ENCODE data around the gene FLOT1.
A peak's percentile ranks its signal among the peaks of the same experiment; 100 is the strongest.

The FLOT1 gene

DNA sequence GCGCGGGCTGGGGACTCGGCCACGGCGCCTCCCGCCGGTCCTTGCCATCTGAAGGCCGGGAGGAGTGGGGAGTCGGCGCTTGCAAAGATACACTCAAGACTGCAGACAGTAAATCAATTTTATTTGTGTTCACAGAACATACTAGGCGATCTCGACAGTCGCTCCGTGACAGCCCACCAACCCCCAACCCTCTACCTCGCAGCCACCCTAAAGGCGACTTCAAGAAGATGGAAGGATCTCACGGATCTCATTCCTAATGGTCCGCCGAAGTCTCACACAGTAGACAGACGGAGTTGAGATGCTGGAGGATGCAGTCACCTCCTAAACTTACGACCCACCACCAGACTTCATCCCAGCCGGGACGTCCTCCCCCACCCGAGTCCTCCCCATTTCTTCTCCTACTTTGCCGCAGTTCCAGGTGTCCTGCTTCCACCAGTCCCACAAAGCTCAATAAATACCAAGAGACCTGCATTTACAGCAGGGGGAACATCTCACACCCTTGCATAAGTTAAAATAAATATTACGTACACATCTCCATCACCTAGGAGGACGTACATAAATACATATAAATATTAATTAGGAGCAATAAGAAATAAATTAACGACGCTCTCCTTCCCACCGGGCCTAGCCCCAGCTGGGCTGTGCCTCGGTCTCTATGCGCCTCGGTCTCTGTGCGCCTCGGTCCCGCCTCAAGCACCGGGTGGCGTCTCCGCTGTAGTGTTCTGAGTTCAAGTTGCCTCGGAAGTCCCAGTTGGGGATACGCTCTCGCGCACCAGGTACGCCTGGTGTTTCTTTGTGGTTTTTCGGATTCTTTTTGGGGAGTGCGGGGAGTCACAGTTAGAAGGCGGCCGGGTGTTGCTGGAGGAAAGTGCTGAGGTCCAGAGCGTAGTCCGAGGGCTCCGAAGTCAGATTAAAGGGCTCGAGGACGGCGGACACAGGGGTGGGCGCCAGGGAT is 889 bp upstream of the FLOT1 start (continued):
- TF ChIP-seq, protein P1, sequence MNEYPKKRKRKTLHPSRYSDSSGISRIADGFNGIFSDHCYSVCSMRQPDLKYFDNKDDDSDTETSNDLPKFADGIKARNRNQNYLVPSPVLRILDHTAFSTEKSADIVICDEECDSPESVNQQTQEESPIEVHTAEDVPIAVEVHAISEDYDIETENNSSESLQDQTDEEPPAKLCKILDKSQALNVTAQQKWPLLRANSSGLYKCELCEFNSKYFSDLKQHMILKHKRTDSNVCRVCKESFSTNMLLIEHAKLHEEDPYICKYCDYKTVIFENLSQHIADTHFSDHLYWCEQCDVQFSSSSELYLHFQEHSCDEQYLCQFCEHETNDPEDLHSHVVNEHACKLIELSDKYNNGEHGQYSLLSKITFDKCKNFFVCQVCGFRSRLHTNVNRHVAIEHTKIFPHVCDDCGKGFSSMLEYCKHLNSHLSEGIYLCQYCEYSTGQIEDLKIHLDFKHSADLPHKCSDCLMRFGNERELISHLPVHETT (tag by site-specific recombination; IDR thresholded peaks at IDR 0.05), result 0 out of 2 replicates have a peak, but pooled peaks have one; percentile 9
- TF ChIP-seq GLIS2 (tag by site-specific recombination; IDR thresholded peaks at IDR 0.05) (no peak; the same call in 1 of the 2 replicates), ZNF121 (tag by site-specific recombination; IDR thresholded peaks at IDR 0.05) (no peak), ZNF561 (tag by site-specific recombination; IDR thresholded peaks at IDR 0.05; ENCODE audit: borderline replicate concordance) (no peak), ZEB2 (tag by site-specific recombination; IDR thresholded peaks at IDR 0.05) (no peak; the same call in none of the 2 replicates), ZNF292 (tag by site-specific recombination; IDR thresholded peaks at IDR 0.05; ENCODE audit: borderline replicate concordance, low read depth) (no peak), ZNF792 (tag by site-specific recombination; IDR thresholded peaks at IDR 0.05) (no peak), GLIS1 (tag by site-specific recombination; IDR thresholded peaks at IDR 0.05) (no peak), ZNF626 (tag by site-specific recombination; IDR thresholded peaks at IDR 0.05) (no peak), ZBTB7A (tag by site-specific recombination; IDR thresholded peaks at IDR 0.05; ENCODE audit: low read depth) (no peak), ZFP69B (tag by site-specific recombination; IDR thresholded peaks at IDR 0.05) (no peak), GFI1B (tag by site-specific recombination; IDR thresholded peaks at IDR 0.05) (no peak), ZNF677 (tag by site-specific recombination; IDR thresholded peaks at IDR 0.05) (no peak), ZNF10 (tag by site-specific recombination; IDR thresholded peaks at IDR 0.05) (peak; percentile 70; the same call in 1 of the 2 replicates), MZF1 (tag by site-specific recombination; IDR thresholded peaks at IDR 0.05; ENCODE audit: borderline replicate concordance) (no peak; the same call in 1 of the 2 replicates), ZNF132 (tag by site-specific recombination; IDR thresholded peaks at IDR 0.05; ENCODE audit: borderline replicate concordance) (no peak), ZNF140 (tag by site-specific recombination; IDR thresholded peaks at IDR 0.05) (no peak), ZNF623 (tag by site-specific recombination; IDR thresholded peaks at IDR 0.05) (no peak), ZNF404 (tag by site-specific recombination; IDR thresholded peaks at IDR 0.05) (no peak), IKZF3 (tag by site-specific recombination; IDR thresholded peaks at IDR 0.05) (no peak; the same call in 1 of the 2 replicates), ZNF654 (tag by site-specific recombination; IDR thresholded peaks at IDR 0.05; ENCODE audit: low read depth) (no peak; the same call in 1 of the 2 replicates), YY2 (tag by site-specific recombination; IDR thresholded peaks at IDR 0.05) (no peak), ZNF777 (tag by site-specific recombination; IDR thresholded peaks at IDR 0.05; ENCODE audit: borderline replicate concordance) (no peak)
- TF ChIP-seq, protein P2, sequence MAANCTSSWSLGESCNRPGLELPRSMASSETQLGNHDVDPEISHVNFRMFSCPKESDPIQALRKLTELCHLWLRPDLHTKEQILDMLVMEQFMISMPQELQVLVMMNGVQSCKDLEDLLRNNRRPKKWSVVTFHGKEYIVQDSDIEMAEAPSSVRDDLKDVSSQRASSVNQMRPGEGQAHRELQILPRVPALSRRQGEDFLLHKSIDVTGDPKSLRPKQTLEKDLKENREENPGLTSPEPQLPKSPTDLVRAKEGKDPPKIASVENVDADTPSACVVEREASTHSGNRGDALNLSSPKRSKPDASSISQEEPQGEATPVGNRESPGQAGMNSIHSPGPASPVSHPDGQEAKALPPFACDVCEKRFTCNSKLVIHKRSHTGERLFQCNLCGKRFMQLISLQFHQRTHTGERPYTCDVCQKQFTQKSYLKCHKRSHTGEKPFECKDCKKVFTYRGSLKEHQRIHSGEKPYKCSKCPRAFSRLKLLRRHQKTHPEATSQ (tag by site-specific recombination; IDR thresholded peaks at IDR 0.05), result 0 out of 2 replicates have a peak, but pooled peaks have one; percentile 3
- TF ChIP-seq, protein P3, sequence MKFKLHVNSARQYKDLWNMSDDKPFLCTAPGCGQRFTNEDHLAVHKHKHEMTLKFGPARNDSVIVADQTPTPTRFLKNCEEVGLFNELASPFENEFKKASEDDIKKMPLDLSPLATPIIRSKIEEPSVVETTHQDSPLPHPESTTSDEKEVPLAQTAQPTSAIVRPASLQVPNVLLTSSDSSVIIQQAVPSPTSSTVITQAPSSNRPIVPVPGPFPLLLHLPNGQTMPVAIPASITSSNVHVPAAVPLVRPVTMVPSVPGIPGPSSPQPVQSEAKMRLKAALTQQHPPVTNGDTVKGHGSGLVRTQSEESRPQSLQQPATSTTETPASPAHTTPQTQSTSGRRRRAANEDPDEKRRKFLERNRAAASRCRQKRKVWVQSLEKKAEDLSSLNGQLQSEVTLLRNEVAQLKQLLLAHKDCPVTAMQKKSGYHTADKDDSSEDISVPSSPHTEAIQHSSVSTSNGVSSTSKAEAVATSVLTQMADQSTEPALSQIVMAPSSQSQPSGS (tag by site-specific recombination; IDR thresholded peaks at IDR 0.05; ENCODE audit: low read depth), result no peak
- TF ChIP-seq, protein P4, sequence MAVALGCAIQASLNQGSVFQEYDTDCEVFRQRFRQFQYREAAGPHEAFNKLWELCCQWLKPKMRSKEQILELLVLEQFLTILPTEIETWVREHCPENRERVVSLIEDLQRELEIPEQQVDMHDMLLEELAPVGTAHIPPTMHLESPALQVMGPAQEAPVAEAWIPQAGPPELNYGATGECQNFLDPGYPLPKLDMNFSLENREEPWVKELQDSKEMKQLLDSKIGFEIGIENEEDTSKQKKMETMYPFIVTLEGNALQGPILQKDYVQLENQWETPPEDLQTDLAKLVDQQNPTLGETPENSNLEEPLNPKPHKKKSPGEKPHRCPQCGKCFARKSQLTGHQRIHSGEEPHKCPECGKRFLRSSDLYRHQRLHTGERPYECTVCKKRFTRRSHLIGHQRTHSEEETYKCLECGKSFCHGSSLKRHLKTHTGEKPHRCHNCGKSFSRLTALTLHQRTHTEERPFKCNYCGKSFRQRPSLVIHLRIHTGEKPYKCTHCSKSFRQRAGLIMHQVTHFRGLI (tag by site-specific recombination; IDR thresholded peaks at IDR 0.05), result peak; percentile 26; the same call in 1 of the 2 replicates
- TF ChIP-seq, protein P5, sequence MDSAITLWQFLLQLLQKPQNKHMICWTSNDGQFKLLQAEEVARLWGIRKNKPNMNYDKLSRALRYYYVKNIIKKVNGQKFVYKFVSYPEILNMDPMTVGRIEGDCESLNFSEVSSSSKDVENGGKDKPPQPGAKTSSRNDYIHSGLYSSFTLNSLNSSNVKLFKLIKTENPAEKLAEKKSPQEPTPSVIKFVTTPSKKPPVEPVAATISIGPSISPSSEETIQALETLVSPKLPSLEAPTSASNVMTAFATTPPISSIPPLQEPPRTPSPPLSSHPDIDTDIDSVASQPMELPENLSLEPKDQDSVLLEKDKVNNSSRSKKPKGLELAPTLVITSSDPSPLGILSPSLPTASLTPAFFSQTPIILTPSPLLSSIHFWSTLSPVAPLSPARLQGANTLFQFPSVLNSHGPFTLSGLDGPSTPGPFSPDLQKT (IDR thresholded peaks at IDR 0.05; ENCODE audit: borderline replicate concordance, low read depth, low read length), result no peak
- TF ChIP-seq, protein P6, sequence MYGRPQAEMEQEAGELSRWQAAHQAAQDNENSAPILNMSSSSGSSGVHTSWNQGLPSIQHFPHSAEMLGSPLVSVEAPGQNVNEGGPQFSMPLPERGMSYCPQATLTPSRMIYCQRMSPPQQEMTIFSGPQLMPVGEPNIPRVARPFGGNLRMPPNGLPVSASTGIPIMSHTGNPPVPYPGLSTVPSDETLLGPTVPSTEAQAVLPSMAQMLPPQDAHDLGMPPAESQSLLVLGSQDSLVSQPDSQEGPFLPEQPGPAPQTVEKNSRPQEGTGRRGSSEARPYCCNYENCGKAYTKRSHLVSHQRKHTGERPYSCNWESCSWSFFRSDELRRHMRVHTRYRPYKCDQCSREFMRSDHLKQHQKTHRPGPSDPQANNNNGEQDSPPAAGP (tag by site-specific recombination; IDR thresholded peaks at IDR 0.05), result no peak
- TF ChIP-seq, protein P7, sequence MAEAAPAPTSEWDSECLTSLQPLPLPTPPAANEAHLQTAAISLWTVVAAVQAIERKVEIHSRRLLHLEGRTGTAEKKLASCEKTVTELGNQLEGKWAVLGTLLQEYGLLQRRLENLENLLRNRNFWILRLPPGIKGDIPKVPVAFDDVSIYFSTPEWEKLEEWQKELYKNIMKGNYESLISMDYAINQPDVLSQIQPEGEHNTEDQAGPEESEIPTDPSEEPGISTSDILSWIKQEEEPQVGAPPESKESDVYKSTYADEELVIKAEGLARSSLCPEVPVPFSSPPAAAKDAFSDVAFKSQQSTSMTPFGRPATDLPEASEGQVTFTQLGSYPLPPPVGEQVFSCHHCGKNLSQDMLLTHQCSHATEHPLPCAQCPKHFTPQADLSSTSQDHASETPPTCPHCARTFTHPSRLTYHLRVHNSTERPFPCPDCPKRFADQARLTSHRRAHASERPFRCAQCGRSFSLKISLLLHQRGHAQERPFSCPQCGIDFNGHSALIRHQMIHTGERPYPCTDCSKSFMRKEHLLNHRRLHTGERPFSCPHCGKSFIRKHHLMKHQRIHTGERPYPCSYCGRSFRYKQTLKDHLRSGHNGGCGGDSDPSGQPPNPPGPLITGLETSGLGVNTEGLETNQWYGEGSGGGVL (tag by site-specific recombination; IDR thresholded peaks at IDR 0.05), result peak; percentile 66
